ENCODE results near the gene ZFP91. TPM values are rescaled to one million over a fixed set of nuclear protein-coding genes. Genes with fewer than 3 reads are reported as not detected.

The ZFP91 gene
- total RNA-seq, 1 experiment from 2014 or later = 58.6 TPM

GRCh38 chr11:58639669-58640068, 60.8 kb downstream of the ZFP91 start:
- Histone ChIP-seq H3K36me3 (ENCODE audit: control insufficient read depth in 1 of 2, insufficient read depth in 2 of 2, low read length in 2 of 2) (no peaks in the 10 kb centered on the region), H3K79me2 (ENCODE audit: insufficient read depth, low read length) (no peaks in the 10 kb centered on the region), H3K9ac (ENCODE audit: low read length) (no peak overlapping the region), H3K4me1 (ENCODE audit: control insufficient read depth in 1 of 2, insufficient read depth in 2 of 2, low read length in 2 of 2) (no peaks in the 10 kb centered on the region), H3K9me2 (ENCODE audit: insufficient read depth) (no peaks in the 10 kb centered on the region), H3K9me3 (ENCODE audit: control insufficient read depth in 1 of 2, insufficient read depth in 1 of 2, low read depth in 1 of 2, low read length in 2 of 2) (no peaks in the 10 kb centered on the region), H3K4me2 (ENCODE audit: low read length) (no peak overlapping the region), H3K4me3 (replicated peaks in 1 of 2; ENCODE audit: low read depth in 1 of 2, low read length in 2 of 2) (no peak overlapping the region), H2AFZ (ENCODE audit: low read depth, low read length, poor library complexity, severe bottlenecking) (no peak overlapping the region), H3K27ac (ENCODE audit: low read depth, low read length) (no peak overlapping the region), H3K27me3 (ENCODE audit: insufficient read depth, low read length) (no peaks in the 10 kb centered on the region), H4K20me1 (ENCODE audit: insufficient read depth) (no peaks in the 10 kb centered on the region)
- RAD21 ChIA-PET (ENCODE audit: low non-redundant PET in 1 of 2, low total read pairs in 2 of 2, uncharacterized antibody in 2 of 2, unreplicated experiment in 2 of 2) = no interaction called here
- TF ChIP-seq EGR1 (IDR thresholded peaks at IDR 0.05; ENCODE audit: low read depth) = no peak
- no peak for TF ChIP-seq SRF (IDR thresholded peaks at IDR 0.05; ENCODE audit: low read depth)
- TF ChIP-seq FOSL1 (IDR thresholded peaks at IDR 0.05; ENCODE audit: low read depth) = no peak
- TF ChIP-seq MAX (IDR thresholded peaks at IDR 0.05) = no peak
- no peak for TF ChIP-seq CTCF (IDR thresholded peaks at IDR 0.05 in 2 of 3, conservative IDR thresholded peaks at IDR 0.05 in 1 of 3; ENCODE audit: borderline replicate concordance in 1 of 3, insufficient read depth in 1 of 3, low read depth in 2 of 3, low read length in 2 of 3)
- no peak for TF ChIP-seq ZBTB33 (IDR thresholded peaks at IDR 0.05; ENCODE audit: extremely low read depth, insufficient replicate concordance, low read length)
- no peak for TF ChIP-seq EZH2phosphoT487 (IDR thresholded peaks at IDR 0.05; ENCODE audit: borderline replicate concordance)
- TF ChIP-seq CBX3 (IDR thresholded peaks at IDR 0.05; ENCODE audit: low read depth) = no peak
- intact Hi-C loops (cut with micrococcal nuclease) = no loop called here
- CTCF ChIA-PET = interaction anchor here (3.1 kb wide), 1 partner anchor 10 kb away, joined by 13 read pairs; no protein-coding TSS in a partner anchor
- POLR2A ChIA-PET = no interaction called here
- ATAC-seq (no peak), DNase-seq (ENCODE audit: low read depth, low spot score) (no peak)
- no TSS peak for BruUV-seq (replicated peaks)
